ENCODE results near the gene OR4D2. TPM values are rescaled to one million over a fixed set of nuclear protein-coding genes. Genes with fewer than 3 reads are reported as not detected.

The OR4D2 gene
- total RNA-seq, 1 experiment from 2014 or later, result not detected

GRCh38 chr17:58183514-58183913 is 16.7 kb downstream of the OR4D2 start:
- no peaks in the 10 kb centered on the region for H3K9me3 Mint-ChIP-seq (ENCODE audit: unreplicated experiment)
- H3K27ac Mint-ChIP-seq (ENCODE audit: low read depth, unreplicated experiment), result no peak overlapping the region
- no TSS peak for BruUV-seq (replicated peaks)
- no peak for TF ChIP-seq CTCF (IDR thresholded peaks at IDR 0.05; ENCODE audit: unreplicated experiment)
- intact Hi-C loops (cut with micrococcal nuclease), result no loop called here
- H3K36me3 Mint-ChIP-seq (ENCODE audit: insufficient read depth, unreplicated experiment), result no peaks in the 10 kb centered on the region
- DNase-seq (ENCODE audit: unreplicated experiment), result no peak
- no peak overlapping the region for H3K4me3 Mint-ChIP-seq (ENCODE audit: unreplicated experiment)
- peaks cover 31% of the 10 kb centered on the region for H3K27me3 Mint-ChIP-seq (ENCODE audit: insufficient read depth, unreplicated experiment)
- POLR2A ChIA-PET, result no interaction called here
- CTCF ChIA-PET, result no interaction called here
- H3K4me1 Mint-ChIP-seq (ENCODE audit: insufficient read depth, unreplicated experiment), result peaks cover 9% of the 10 kb centered on the region

DNA sequence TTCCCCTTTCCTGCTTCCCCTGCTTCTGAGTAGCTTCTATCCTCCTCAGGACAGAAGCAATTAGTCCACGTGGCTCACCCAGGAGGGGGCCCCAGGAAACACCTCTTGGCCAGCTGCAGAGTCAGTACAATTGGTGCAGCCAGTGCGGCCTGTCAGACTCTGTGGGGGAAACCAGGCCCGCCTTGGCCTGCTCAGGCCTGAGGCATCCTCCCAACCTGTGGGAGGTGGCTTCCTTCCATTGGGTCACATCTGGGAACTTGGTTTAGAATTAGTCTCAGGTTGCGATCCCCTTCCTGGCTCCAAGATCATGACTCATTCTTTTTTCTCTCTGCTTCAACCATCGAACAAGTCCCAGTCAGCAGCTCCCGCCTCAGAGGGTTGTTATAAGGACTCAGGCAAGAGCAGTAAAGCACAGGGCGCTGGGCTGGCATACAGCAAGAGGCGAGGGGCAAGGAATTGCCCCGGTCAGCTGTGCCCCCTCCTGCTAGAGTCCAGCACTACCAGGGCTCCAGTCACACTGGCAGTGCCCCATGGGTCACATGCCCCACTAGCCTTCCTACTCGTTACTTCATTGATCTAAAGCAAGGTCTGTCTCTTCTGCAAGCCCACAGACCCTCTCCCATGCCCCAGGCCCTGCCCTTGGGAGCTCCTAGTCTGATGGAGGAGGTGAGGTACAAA is 17.7 kb downstream of the OR4D2 start:
- Mint-ChIP-seq H3K4me3 (ENCODE audit: unreplicated experiment) (no peak overlapping the region), H3K27me3 (ENCODE audit: insufficient read depth, unreplicated experiment) (peaks cover 31% of the 10 kb centered on the region), H3K36me3 (ENCODE audit: insufficient read depth, unreplicated experiment) (no peaks in the 10 kb centered on the region), H3K9me3 (ENCODE audit: unreplicated experiment) (no peaks in the 10 kb centered on the region), H3K27ac (ENCODE audit: low read depth, unreplicated experiment) (no peak overlapping the region), H3K4me1 (ENCODE audit: insufficient read depth, unreplicated experiment) (peaks cover 10% of the 10 kb centered on the region)
- intact Hi-C loops (cut with micrococcal nuclease), result no loop called here
- TF ChIP-seq CTCF (IDR thresholded peaks at IDR 0.05; ENCODE audit: unreplicated experiment), result no peak
- peak; percentile 91 for DNase-seq (ENCODE audit: unreplicated experiment)
- BruUV-seq (replicated peaks), result no TSS peak
- CTCF ChIA-PET, result no interaction called here
- POLR2A ChIA-PET, result no interaction called here

DNA sequence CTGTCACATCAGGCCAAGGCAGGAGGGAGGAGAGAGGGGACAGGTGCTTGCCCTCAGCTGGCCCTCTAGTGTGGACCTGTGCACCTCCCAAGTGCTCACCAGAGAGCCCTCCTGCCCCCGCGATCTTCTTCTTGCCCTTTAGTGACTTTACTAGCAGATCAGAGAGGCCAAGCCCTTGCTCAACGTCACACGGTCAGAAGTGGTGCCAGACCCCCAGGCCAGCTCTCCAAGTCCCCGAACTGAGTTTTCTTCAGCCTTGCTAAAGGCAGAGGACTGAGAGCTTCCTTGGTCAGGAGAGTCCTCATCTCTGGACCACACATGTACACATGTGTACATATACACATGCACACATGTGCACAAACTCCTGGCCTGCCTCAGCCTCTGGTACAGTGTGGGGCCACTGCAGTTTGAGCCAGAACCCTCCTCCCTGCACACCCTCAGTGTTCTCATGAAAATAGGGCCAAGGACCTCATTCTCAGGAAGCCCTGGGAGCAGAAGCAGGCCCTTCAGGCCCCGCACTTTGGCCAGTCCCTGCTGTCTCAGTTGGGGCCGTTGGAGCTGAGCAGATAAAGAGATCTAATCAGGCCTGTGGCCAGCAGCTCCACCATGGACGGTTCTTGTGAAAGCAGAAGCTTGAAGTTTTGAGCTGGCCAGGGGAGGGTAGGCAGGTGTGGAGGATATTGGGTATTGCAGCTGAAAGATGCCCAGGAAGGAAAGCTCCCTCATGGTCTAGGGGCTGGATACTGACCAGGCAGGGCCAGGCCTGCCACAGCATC is 18.4 kb downstream of the OR4D2 start:
- Mint-ChIP-seq H3K36me3 (ENCODE audit: insufficient read depth, unreplicated experiment) (no peaks in the 10 kb centered on the region), H3K9me3 (ENCODE audit: unreplicated experiment) (no peaks in the 10 kb centered on the region), H3K4me1 (ENCODE audit: insufficient read depth, unreplicated experiment) (peaks cover 17% of the 10 kb centered on the region), H3K4me3 (ENCODE audit: unreplicated experiment) (no peak overlapping the region), H3K27me3 (ENCODE audit: insufficient read depth, unreplicated experiment) (peaks cover 31% of the 10 kb centered on the region), H3K27ac (ENCODE audit: low read depth, unreplicated experiment) (no peak overlapping the region)
- BruUV-seq (replicated peaks), result no TSS peak
- CTCF ChIA-PET, result interaction anchor here (1.5 kb wide), 1 partner anchor 352 kb away, joined by 6 read pairs; no protein-coding TSS in a partner anchor
- no peak for DNase-seq (ENCODE audit: unreplicated experiment)
- no peak for TF ChIP-seq CTCF (IDR thresholded peaks at IDR 0.05; ENCODE audit: unreplicated experiment)
- intact Hi-C loops (cut with micrococcal nuclease), result no loop called here
- POLR2A ChIA-PET, result no interaction called here

GRCh38 chr17:58186591-58186990 is 19.8 kb downstream of the OR4D2 start:
- Mint-ChIP-seq H3K4me1 (ENCODE audit: insufficient read depth, unreplicated experiment) (peaks cover 17% of the 10 kb centered on the region), H3K36me3 (ENCODE audit: insufficient read depth, unreplicated experiment) (no peaks in the 10 kb centered on the region), H3K27me3 (ENCODE audit: insufficient read depth, unreplicated experiment) (peaks cover 20% of the 10 kb centered on the region), H3K4me3 (ENCODE audit: unreplicated experiment) (no peak overlapping the region), H3K9me3 (ENCODE audit: unreplicated experiment) (no peaks in the 10 kb centered on the region), H3K27ac (ENCODE audit: low read depth, unreplicated experiment) (no peak overlapping the region)
- TF ChIP-seq CTCF (IDR thresholded peaks at IDR 0.05; ENCODE audit: unreplicated experiment), result no peak
- DNase-seq (ENCODE audit: unreplicated experiment), result no peak
- intact Hi-C loops (cut with micrococcal nuclease), result no loop called here
- POLR2A ChIA-PET, result no interaction called here
- CTCF ChIA-PET, result interaction anchor here (1.5 kb wide), 1 partner anchor 353 kb away, joined by 6 read pairs; no protein-coding TSS in a partner anchor
- BruUV-seq (replicated peaks), result no TSS peak
